ENCODE measurements around the gene MYO5A. TPM values are rescaled to one million over a fixed set of nuclear protein-coding genes. Genes with fewer than 3 reads are reported as not detected.

The MYO5A gene
- total RNA-seq, 1 experiment from 2014 or later, result 29.2 TPM

- peaks cover 44% of the 10 kb centered on the region for H3K4me1 Mint-ChIP-seq
- H3K4me3 Mint-ChIP-seq, result no peak overlapping the region
- H3K36me3 Mint-ChIP-seq, result peaks cover 36% of the 10 kb centered on the region
- peak; percentile 25 for DNase-seq (ENCODE audit: low spot score)
- no peak for TF ChIP-seq PREB (CRISPR knock-in tag; IDR thresholded peaks at IDR 0.05; ENCODE audit: borderline replicate concordance)
- TF ChIP-seq FOXP1 (CRISPR knock-in tag; IDR thresholded peaks at IDR 0.05; ENCODE audit: borderline replicate concordance), result no peak
- TF ChIP-seq NR1H2 (CRISPR knock-in tag; IDR thresholded peaks at IDR 0.05), result no peak
- TF ChIP-seq FOXK1 (CRISPR knock-in tag; IDR thresholded peaks at IDR 0.05), result no peak
- H3K27me3 Mint-ChIP-seq (ENCODE audit: low read depth), result no peaks in the 10 kb centered on the region
- H3K27ac Mint-ChIP-seq, result peak overlapping the region; percentile 46
- ChIA-PET POLR2A (interaction anchor here (1.0 kb wide), 1 partner anchor 28 kb away, joined by 5 read pairs; no protein-coding TSS in a partner anchor), CTCF (interaction anchor here (0.6 to 1.2 kb wide), 3 partner anchors 10 to 81 kb away, joined by 3 to 4 read pairs (median 3); no protein-coding TSS in a partner anchor)
- ATAC-seq, result peak; percentile 60
- H3K9me3 Mint-ChIP-seq, result peaks cover 10% of the 10 kb centered on the region
These were observed 239.0 kb downstream of the MYO5A start for GRCh38 chr15:52289629-52290081.

GRCh38 chr15:52288986-52289385, 239.7 kb downstream of the MYO5A start:
- Mint-ChIP-seq H3K4me1 (peaks cover 37% of the 10 kb centered on the region), H3K27ac (peak overlapping the region; percentile 46), H3K9me3 (peaks cover 14% of the 10 kb centered on the region), H3K36me3 (peaks cover 38% of the 10 kb centered on the region), H3K27me3 (ENCODE audit: low read depth) (no peaks in the 10 kb centered on the region), H3K4me3 (no peak overlapping the region)
- POLR2A ChIA-PET, result interaction anchor here (1.0 kb wide), 1 partner anchor 27 kb away, joined by 5 read pairs; no protein-coding TSS in a partner anchor
- CTCF ChIA-PET, result interaction anchor here (0.6 to 1.2 kb wide), 3 partner anchors 9 to 80 kb away, joined by 3 to 4 read pairs (median 3); no protein-coding TSS in a partner anchor
- no peak for DNase-seq (ENCODE audit: low spot score)
- TF ChIP-seq NFE2L1 (CRISPR knock-in tag; IDR thresholded peaks at IDR 0.05) (no peak), SMAD4 (CRISPR knock-in tag; IDR thresholded peaks at IDR 0.05) (no peak), TEAD1 (CRISPR knock-in tag; IDR thresholded peaks at IDR 0.05) (no peak), TCF7 (CRISPR knock-in tag; IDR thresholded peaks at IDR 0.05; ENCODE audit: low read depth) (no peak), E2F4 (CRISPR knock-in tag; IDR thresholded peaks at IDR 0.05; ENCODE audit: borderline replicate concordance, low read depth) (no peak), E2F5 (CRISPR knock-in tag; IDR thresholded peaks at IDR 0.05) (no peak), ATF2 (CRISPR knock-in tag; IDR thresholded peaks at IDR 0.05; ENCODE audit: borderline replicate concordance, low read depth) (no peak), SMAD3 (CRISPR knock-in tag; IDR thresholded peaks at IDR 0.05; ENCODE audit: borderline replicate concordance) (no peak), NFYB (CRISPR knock-in tag; conservative IDR thresholded peaks at IDR 0.05; ENCODE audit: low read depth) (no peak), ZNF121 (CRISPR knock-in tag; IDR thresholded peaks at IDR 0.05) (no peak), ZNF263 (CRISPR knock-in tag; IDR thresholded peaks at IDR 0.05; ENCODE audit: low read depth) (no peak), FOXP4 (CRISPR knock-in tag; IDR thresholded peaks at IDR 0.05) (no peak), ZSCAN18 (CRISPR knock-in tag; IDR thresholded peaks at IDR 0.05) (no peak)
- ATAC-seq, result no peak
